ENCODE results near the gene P2RX1.
"Not testable (repeated sequence)": the region's sequence is repeated elsewhere in the genome, so short reads cannot be mapped to it uniquely, and the experiment has no call there.

The P2RX1 gene

DNA sequence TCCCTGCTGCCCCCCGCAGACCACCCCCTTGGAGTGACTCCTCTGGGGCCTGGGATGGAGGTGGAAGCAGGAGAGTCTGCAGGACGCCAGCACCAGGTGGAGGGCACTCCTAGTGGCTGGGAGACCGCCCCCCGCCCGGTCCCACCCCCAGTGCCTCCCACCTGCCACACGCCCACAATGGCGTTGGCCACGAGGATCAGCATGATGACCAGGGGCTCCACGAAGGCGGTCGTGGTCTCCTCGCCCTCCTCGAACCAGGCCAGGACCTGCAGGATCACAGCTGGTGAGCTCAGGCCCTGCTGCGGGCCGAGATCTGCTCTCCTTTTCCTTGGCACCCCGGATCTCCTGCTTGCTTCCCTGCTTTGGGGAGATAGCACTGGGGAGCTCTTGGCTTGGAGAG lies 35.2 kb upstream of the P2RX1 start:
- no peak for DNase-seq (ENCODE audit: low read depth in 2 of 2)

DNA sequence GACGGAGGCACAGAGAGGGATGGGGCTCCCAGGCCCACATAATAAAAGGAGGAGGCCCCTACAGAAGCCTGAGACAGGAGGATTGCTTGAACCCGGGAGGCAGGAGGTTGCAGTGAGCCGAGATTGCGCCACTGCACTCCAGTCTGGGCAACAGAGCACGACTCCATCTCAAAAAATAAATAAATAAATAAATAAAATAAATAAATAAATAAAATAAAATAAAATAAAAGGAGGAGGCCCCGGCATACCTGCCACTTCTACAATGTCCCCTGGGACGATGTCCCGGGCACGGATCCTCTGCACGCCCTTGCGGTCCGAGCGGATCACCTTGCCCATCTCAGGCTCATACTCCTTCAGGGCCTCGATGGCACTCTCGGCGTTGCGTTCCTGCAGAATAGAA lies 34.7 kb upstream of the P2RX1 start:
- no peak for DNase-seq (ENCODE audit: low read depth in 2 of 2)

- DNase-seq (ENCODE audit: low read depth in 2 of 2): no peak
Measured at GRCh38 chr17:3950584-3950983, 34.3 kb upstream of the P2RX1 start.

GRCh38 chr17:3949418-3949817 lies 33.2 kb upstream of the P2RX1 start:
- no peak for DNase-seq (ENCODE audit: low read depth in 2 of 2)

DNA sequence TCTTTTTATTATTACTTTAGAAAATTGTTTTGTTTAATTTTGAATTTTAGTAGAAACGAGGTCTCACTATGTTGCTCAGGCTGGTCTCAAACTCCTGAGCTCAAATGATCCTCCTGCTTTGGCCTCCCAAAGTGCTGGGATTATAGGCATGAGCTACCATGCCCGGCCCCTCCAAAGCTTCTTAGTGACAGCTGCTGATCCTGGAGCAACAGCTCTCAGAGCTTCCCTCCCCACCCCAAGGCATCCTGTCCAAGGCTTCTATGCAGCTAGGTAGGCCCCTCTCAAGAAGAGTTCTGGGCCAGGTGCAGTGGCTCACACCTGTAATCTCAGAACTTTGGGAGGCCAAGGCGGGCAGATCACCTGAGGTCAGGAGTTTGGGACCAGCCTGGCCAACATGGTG lies 32.3 kb upstream of the P2RX1 start:
- DNase-seq (ENCODE audit: low read depth in 2 of 2): not testable (repeated sequence)

DNA sequence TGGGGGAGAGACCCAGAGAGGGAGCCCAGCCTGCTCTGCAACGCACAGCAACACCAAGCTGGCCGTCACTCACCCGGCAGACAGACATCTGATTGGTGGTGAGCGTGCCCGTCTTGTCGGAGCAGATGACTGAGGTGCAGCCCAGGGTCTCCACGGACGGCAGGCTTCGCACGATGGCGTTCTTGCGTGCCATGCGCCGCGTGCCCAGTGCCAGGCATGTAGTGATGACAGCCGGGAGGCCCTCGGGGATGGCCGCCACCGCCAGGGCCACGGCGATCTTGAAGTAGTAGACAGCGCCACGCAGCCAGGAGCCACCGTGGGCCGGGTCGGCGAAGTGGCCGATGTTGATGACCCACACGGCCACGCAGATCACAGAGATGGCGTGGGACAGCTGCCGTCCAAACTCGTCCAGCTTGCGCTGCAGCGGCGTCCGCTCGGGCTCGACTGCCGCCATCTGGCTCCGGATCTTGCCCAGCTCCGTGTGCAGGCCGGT lies 31.1 kb upstream of the P2RX1 start:
- DNase-seq (ENCODE audit: low read depth in 2 of 2): no peak

DNA sequence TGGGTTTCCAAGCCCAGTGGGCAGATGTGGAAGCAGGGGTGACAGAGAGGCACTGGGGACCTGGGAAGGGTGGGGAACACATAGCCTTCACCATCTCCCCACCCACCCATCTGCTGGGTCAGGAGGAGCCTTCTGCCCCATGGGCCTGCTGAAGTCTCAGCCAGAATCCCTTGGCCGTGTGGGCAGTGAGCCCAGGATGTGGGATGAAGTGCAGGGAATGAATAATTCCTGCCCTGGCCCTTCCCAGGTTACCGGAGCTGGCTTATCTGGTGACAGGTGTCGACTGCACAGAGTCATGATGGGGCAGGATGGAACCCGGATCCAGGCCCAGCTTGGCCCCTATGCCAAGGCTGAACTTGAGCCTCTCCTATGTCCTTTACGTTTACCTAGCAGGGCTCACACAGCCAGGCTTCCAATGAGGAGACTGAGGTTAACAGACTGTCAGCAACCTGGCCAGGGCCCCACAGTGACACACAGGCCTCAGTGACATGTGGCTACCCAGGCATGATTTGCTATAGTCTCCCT lies 30.5 kb upstream of the P2RX1 start:
- no peak for DNase-seq (ENCODE audit: low read depth in 2 of 2)

GRCh38 chr17:3944485-3945388 lies 28.5 kb upstream of the P2RX1 start:
- peak; percentile 50 for DNase-seq (ENCODE audit: low read depth in 2 of 2)

DNA sequence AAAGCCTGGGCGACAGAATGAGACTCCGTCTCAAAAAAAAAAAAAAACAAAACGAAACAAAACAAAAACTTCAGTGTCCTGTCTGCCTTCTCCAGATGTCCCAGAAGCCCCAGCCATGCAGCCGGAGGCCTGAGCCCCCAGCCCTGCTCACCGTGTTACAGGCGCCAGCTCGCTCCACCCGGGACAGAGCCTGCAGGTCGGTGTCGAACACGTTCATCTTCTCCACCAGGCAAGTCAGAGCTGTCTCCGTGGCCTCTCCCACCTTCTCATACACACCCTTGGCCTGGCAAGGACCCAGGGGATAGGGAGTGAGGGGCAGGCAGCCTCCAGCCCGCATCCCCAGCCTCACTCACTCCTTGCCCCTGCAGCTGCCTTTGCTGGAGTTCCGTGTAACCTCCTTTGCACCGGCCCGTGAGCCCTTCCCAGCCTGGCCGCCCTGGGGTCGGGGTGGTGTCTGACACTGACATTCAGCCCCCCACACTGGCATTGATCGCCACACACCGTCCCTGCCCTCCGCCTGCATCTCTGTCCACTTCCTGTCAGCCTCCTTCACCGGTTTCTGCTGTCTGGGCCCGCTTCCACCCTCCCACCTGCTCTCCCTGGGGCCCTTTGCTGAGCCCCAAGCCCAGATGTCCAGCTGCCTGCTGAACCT lies 27.1 kb upstream of the P2RX1 start:
- DNase-seq (ENCODE audit: low read depth in 2 of 2): no peak

DNA sequence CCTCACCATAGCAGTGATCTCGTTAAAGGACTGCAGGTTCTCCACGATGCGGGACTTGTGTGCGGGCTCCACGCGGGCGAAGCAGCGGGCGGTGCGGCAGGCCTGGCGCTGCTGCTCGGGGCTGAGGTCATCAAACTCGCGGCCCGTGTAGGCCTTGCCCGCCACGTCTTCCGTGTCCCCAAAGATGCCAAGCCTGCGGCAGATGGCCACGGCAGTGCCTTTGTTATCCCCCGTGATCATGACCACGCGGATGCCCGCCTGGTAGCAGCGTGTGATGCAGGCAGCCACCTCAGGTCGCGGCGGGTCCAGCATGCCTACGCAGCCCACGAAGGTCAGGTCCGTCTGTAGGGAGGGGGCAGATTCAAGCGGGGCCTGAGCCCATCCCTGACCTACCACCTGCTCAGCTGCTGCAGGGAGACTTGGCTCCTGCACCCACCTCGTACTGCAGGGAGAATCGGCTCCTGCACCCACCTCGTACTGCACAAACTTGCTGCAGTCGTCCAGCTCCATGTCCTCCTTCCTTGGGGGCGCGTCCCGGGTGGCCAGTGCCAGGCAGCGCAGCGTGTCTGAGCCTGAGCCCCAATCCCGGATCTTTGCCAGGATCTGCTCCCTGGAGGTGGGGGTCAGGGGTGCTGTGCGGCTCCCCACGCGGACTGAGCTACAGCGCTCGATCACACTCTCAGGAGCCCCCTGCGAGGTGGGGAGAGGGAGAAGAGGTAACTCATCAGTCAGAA lies 24.9 kb upstream of the P2RX1 start:
- no peak for DNase-seq (ENCODE audit: low read depth in 2 of 2)

DNA sequence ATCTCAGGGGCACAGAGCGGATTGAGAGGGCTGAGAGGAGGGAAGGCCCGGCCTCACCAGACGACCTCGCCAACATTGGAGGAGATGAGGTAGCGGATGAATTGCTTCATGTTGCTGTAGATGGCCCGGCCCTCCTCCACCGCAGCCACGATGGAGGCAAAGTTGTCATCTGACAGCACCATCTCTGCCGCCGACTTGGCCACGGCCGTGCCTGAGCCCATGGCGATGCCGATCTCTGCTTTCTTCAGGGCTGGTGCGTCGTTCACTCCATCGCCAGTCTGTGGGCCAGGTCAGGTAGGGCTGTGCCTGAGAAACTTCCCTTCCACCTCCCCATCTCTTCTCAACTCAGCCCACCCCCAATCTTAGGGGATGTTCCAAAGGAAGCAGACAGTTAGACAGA lies 21.1 kb upstream of the P2RX1 start:
- no peak for DNase-seq (ENCODE audit: low read depth in 2 of 2)

DNA sequence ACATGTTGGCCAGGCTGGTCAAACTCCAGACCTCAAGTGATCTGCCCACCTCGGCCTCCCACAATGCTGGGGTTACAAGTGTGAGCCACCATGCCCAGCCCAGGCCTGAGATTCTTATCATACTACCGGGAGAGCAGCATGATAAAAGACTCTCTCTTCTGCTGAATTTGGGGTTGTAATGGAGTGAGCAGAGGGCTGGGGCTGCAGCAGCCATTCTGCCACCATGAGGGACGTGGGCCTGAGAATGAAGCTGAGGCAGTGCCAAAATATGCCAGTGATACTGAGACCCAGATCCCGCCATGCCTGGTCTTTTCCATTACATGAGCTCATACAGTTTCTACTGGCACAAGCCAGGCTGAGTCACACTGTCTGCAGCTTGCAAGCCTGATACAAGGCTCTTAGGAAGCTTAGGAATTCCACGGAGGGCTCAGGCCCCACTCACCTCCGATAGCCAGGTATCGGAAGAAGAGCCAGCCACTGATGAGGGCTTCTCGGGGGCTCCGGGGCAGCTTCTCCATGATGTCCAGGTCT lies 19.6 kb upstream of the P2RX1 start:
- DNase-seq (ENCODE audit: low read depth in 2 of 2): no peak

DNA sequence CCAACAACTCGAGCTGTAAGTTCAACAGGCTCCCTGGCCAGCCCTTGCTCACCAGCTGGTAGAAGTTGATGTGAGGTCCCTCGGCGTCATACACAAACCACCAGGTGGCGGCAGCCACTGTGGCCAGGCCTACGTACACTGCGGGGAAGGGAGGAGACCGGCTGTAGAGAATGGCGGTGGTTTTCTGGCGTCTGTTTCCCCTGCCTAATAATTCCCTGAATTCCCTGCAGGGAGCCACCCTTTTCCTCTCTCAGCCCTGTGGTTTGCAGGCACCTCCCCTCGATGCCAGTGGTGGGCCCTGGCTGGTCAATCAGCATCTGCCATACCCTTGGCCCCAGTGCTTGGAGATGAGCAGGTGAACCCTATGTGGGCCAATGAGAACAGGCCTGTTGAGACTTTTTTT lies 18.9 kb upstream of the P2RX1 start:
- DNase-seq (ENCODE audit: low read depth in 2 of 2): peak; percentile 6 to 8

- no peak for DNase-seq (ENCODE audit: low read depth in 2 of 2)
Measured at GRCh38 chr17:3929764-3930163, 13.5 kb upstream of the P2RX1 start.

GRCh38 chr17:3929181-3929580 lies 12.9 kb upstream of the P2RX1 start:
- no peak for DNase-seq (ENCODE audit: low read depth in 2 of 2)

DNA sequence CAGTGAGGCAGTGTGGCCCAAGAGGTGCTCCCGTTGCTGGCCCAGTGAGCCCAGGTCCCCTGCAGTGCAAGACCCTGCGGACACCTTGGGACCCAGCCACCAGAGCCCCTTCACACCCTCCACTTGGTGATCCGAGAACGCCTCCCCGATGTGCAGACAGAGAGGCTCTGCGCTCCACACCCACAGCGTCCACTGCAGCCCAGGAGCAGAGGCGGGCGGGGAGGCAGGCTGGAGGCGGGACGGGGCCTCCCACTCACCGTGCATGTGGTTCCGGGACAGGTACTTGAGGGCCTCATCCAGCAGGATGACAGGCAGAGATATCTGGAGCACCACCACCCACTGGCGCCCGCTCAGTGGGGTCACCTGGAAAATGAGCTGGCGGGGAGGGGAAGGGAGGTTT lies 12.1 kb upstream of the P2RX1 start:
- DNase-seq (ENCODE audit: low read depth in 2 of 2): no peak

DNA sequence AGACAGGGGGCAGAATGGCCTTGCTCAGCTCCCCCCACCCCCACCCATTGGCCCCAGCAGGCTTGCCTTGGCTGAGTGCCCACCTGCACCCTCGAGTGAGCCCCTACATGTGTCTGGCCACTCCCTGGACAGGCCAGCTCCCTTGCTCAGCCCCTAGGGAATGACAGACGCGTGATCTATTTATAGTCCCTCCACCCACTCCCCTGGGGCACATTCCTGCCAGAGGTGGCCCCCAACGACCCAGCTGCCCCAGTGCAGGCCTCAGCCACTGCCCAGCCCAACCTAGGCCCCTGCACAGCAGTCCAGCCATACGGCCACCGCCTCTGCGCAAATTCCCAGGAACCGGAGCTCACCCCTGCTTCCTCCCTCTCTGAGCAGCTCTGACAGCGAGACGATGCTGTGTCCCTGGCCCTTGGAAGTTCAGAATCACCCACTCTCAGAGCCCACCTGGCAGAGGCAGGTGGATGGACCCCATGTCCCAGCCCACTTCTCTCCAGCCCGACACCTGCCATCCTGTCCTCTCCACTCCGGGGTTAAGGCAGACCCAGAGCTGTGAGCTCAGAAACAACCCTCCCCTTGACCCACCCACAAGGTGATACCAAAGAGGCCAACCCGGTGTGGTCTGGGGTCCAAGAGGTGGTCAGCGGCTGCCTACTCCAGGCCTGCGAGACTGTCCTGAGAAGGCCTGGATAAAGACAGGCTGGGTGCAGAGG lies 11.5 kb upstream of the P2RX1 start:
- DNase-seq (ENCODE audit: low read depth in 2 of 2): no peak

GRCh38 chr17:3926860-3927627 lies 10.8 kb upstream of the P2RX1 start:
- no peak for DNase-seq (ENCODE audit: low read depth in 2 of 2)

GRCh38 chr17:3925684-3926485 lies 9.6 kb upstream of the P2RX1 start:
- DNase-seq (ENCODE audit: low read depth in 2 of 2): no peak

Measured in fibroblast of skin of left biceps (primary cell).